GM23248 (cell line): ENCODE data around the gene SLC6A12.

Experiments used
- EZH2 ChIP-seq: fragments of 200-600 bp; sonication (generic); IDR thresholded peaks from 2 replicates; pipeline ENCODE4 v1.6.1; 2018; ENCODE audit warnings: antibody characterized with exemption, mild to moderate bottlenecking; ENCODE audit not compliant: insufficient read depth, poor library complexity, severe bottlenecking
- EZH2phosphoT487 ChIP-seq: fragments of 200-600 bp; sonication (generic); IDR thresholded peaks from 2 replicates; pipeline ENCODE4 v1.6.1; 2018; ENCODE audit warnings: antibody characterized with exemption, moderate library complexity, mild to moderate bottlenecking, low read depth; ENCODE audit not compliant: insufficient read depth

DNA sequence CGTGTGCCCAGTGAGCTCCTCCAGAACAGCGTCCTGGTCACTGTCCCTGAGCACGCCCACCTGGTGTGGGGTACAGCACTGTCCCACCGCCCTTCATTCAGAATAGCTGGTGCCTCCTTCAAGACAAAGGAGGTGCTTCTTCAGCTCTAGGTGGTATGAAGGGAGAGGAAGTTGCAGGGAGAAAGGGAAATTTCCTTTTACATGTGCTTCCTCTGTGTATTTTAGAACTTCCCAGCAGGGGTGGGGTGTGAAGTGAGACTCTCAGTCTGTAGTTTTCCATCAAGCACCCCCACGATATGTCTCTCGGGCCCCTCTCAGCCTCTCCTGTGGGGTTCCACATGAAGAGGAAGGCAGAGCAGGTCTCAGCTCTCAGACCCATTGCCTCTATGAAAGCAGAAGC lies 1.2 kb upstream of the SLC6A12 start:
- TF ChIP-seq EZH2phosphoT487 (no peak), EZH2 (no peak)
